Heart right ventricle (tissue), 16 donors: ENCODE data around the gene CKAP2L. TPM values are rescaled to one million over a fixed set of nuclear protein-coding genes. Genes with fewer than 3 reads are reported as not detected.

Experiments
- ATAC-seq, 8 donors: fragments of 200-7000 bp; cut with Tn5 transposase; one replicate each; pipeline ENCODE4 v1.9.1; 2020; ENCODE audit warnings: mild to moderate bottlenecking in 8 of 8, moderate library complexity in 8 of 8, moderate number of reproducible peaks in 1 of 8
- DNase-seq, 2 donors: peaks; one replicate each; pipeline ENCODE4 v3.0.0-alpha.2; 2020
- H3K27ac ChIP-seq, 10 donors: fragments of 200-600 bp; sonication (generic) in 2 of 10; one replicate each; pipeline versions ENCODE4 v1.5.0 to v1.8.0; 2020 to 2022; ENCODE audit warnings: mild to moderate bottlenecking in 3 of 10
- H3K27me3 ChIP-seq, 7 donors: fragments of 200-600 bp; one replicate each; pipeline ENCODE4 v1.8.0; 2021 to 2022; ENCODE audit warnings: mild to moderate bottlenecking in 2 of 7
- H3K36me3 ChIP-seq, 9 donors: fragments of 200-600 bp; sonication (generic) in 1 of 9; one replicate each; pipeline versions ENCODE4 v1.5.0 to v1.8.0; 2020 to 2022; ENCODE audit warnings: mild to moderate bottlenecking in 2 of 9
- H3K4me1 ChIP-seq, 9 donors: fragments of 200-600 bp; sonication (generic) in 1 of 9; one replicate each; pipeline versions ENCODE4 v1.5.0 to v1.8.0; 2020 to 2022; ENCODE audit warnings: mild to moderate bottlenecking in 4 of 9
- H3K4me3 ChIP-seq, 10 donors: fragments of 200-600 bp; sonication (generic) in 2 of 10; one replicate each; pipeline versions ENCODE4 v1.5.0 to v1.8.0; 2020 to 2022; ENCODE audit warnings: mild to moderate bottlenecking in 7 of 10, moderate library complexity in 2 of 10
- H3K9me3 ChIP-seq, 11 donors: fragments of 200-600 bp in 10 of 11; sonication (generic) in 2 of 11; one replicate each; pipeline versions ENCODE4 v1.5.0 to v1.8.0; 2013 to 2022; ENCODE audit warnings: mild to moderate bottlenecking in 2 of 11, control low read depth in 1 of 11, moderate library complexity in 1 of 11
- WGBS, 2 donors: extraction: QIAGEN DNeasy Blood & Tissue Kit; methylation state at CpG; one replicate each; pipeline ENCODE4 v1.1.7; 2013; ENCODE audit warnings: inconsistent platforms in 1 of 2; 5-methylcytosine and 5-hydroxymethylcytosine counted together
- intact Hi-C, 10 donors: fragments of 100-400 bp; cut with DNase I; formaldehyde crosslinking; loops; one replicate each; pipeline versions ENCODE4 v1.11.1 to v1.14.2; 2022
- polyA plus RNA-seq, 2 donors: library from polyadenylated mRNA; stranded (reverse); fragments of 200-250 nt; gene quantifications; one replicate each; pipeline ENCODE4 v1.2.3, GENCODE V29; 2013
- total RNA-seq, 10 donors: library from RNA; stranded (reverse); fragmentation: NEBNext Ultra II Directional in 3 of 10; extraction: Animal tissue kit (Norgen Biotek cat#: 25700) in 3 of 10; gene quantifications; one replicate each; pipeline versions ENCODE4 v1.2.1 to v1.2.4, GENCODE V29; 2021 to 2023
- TF ChIP-seq, protein P1 (sequence below), 9 donors: fragments of 200-600 bp; sonication (generic) in 2 of 9; IDR thresholded peaks; one replicate each; pipeline versions ENCODE4 v1.5.0 to v1.8.0; 2021 to 2022; ENCODE audit warnings: antibody characterized with exemption in 9 of 9, mild to moderate bottlenecking in 5 of 9, moderate library complexity in 1 of 9
- donor health status: Arrhythmogenic right ventricular cardiomyopathy.
- donor health status: ischemic (EF 13 %, LVEDD 7.1; RV severe dilation, severe dysfunction).
- donor health status: healthy with polysubstance abuse.
- donor health status: DM: no; HTN: yes; CAD: no.
- donor health status: DM: no; HTN: no; CAD: no.
- donor health status: ischemic (EF 25% LVEDD 6.9; RV normal size, moderate dysfunction).
- donor health status: ischemic (EF 25% LVEDD 5.7; RV mildly dilated, moderate dysfunction).
- donor health status: healthy.
- donor health status: DM: yes; HTN: yes; CAD: no.
- donor health status: Ischemic cardiomyopathy.
- donor health status: ischemic (EF 35%, LVEDD 5.7; RV mildly dilated, moderate dysfunction).
- donor health status: nonischemic (EF 11% LVEDD 7.7; RV severe dilation, severe dysfunction).
- donor health status: DM: yes; HTN: yes; CAD: no.
- donor health status: PGD.
- donor health status: ischemic (EF 29% LVEDD 5.4; RV normal size, mild dysfunction).
- donor health status: nonischemic (EF 23%, LVEDD 6.1; RV moderate dilation, normal function).

CKAP2L gene
- total and polyA plus RNA-seq, 12 donors = 0.03 to 1.8 (median 0.44) TPM; not detected in 5

DNA sequence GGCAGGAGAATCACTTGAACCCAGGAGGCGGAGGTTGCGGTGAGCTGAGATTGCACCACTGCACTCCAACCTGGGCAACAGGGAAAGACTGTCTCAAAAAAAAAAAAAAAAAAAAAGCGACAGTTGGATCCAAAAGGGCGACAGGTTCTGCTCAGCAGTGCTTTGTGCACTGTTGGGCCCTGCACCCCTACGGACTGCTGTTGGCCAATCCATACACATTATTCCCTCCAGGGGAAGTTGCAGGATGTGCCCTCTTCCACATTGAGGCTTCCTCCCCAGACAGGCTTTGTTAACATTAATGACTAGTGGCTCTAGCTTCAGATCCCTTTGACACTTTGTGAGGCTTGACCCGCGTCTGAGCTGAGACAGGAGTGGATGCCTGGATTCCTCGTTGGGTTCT, 34.2 kb downstream of the CKAP2L start:
- H3K4me1 ChIP-seq = peaks cover 0 to 29% (median 4%) of the 10 kb centered on the region in 9 donors
- H3K9me3 ChIP-seq = no peaks in the 10 kb centered on the region
- no peaks in the 10 kb centered on the region for H3K36me3 ChIP-seq
- intact Hi-C loops = no loop called here
- peaks cover 0 to 27% (median 5%) of the 10 kb centered on the region in 7 donors for H3K27me3 ChIP-seq
- no peak overlapping the region for H3K27ac ChIP-seq
- no peak overlapping the region for H3K4me3 ChIP-seq
- TF ChIP-seq, protein P1, sequence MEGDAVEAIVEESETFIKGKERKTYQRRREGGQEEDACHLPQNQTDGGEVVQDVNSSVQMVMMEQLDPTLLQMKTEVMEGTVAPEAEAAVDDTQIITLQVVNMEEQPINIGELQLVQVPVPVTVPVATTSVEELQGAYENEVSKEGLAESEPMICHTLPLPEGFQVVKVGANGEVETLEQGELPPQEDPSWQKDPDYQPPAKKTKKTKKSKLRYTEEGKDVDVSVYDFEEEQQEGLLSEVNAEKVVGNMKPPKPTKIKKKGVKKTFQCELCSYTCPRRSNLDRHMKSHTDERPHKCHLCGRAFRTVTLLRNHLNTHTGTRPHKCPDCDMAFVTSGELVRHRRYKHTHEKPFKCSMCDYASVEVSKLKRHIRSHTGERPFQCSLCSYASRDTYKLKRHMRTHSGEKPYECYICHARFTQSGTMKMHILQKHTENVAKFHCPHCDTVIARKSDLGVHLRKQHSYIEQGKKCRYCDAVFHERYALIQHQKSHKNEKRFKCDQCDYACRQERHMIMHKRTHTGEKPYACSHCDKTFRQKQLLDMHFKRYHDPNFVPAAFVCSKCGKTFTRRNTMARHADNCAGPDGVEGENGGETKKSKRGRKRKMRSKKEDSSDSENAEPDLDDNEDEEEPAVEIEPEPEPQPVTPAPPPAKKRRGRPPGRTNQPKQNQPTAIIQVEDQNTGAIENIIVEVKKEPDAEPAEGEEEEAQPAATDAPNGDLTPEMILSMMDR (IDR thresholded peaks at IDR 0.05) = no peak
- 82 to 83% methylated on average over 8 of the region's 8 CpGs for WGBS, 2 donors
- DNase-seq (no peak), ATAC-seq (no peak)

DNA sequence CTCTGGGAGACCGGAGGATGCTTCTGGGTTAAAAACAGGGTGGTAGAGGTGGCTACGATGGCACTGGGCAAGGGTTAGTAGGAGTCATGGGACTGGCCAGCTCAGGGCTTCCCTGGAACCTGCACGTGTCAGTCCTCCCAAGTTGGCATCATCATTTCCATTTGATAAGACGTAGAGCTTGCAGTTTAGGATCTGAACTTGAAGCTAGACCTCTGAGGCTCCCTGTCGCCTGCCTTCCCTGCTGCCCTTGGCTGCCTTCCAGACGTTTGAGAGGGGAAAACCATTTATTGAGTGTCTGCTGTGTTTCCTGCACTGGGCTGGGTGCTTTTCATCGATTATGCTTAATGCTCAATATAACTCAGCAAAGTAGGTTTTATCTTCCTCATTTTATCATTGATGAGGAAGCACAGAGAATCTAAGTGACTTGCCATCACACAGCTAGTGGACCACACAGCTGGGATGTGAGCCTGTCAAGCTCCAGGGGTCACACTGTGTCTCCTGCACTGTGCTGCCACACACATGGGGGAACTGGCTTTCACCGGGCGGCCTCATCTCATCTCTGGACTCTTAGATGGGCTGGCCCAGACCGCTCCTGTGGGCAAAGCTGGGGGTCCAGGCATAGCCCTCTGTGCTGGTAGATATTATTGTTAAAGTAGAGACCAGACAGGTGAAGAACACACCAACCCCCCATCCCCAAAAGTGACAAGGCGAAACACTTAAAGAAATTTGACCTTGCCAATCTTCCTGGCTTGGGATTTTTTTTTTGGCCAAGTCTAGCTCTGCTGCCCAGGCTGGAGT, 35.8 kb downstream of the CKAP2L start:
- TF ChIP-seq, protein P1 (IDR thresholded peaks at IDR 0.05) = no peak
- no peak overlapping the region for H3K4me3 ChIP-seq
- H3K27me3 ChIP-seq = peaks cover 0 to 27% (median 5%) of the 10 kb centered on the region in 7 donors
- ATAC-seq (no peak), DNase-seq (no peak)
- peaks cover 0 to 36% (median 4%) of the 10 kb centered on the region in 9 donors for H3K4me1 ChIP-seq
- H3K27ac ChIP-seq = no peak overlapping the region
- intact Hi-C loops = loop anchor here in 6 of 10 donors (5.0 to 10.0 kb wide), 5 partner anchors 101 to 126 kb away; no protein-coding TSS in a partner anchor
- no peaks in the 10 kb centered on the region for H3K9me3 ChIP-seq
- H3K36me3 ChIP-seq = no peaks in the 10 kb centered on the region
- 46 to 47% methylated on average over 11 of the region's 11 CpGs for WGBS, 2 donors

DNA sequence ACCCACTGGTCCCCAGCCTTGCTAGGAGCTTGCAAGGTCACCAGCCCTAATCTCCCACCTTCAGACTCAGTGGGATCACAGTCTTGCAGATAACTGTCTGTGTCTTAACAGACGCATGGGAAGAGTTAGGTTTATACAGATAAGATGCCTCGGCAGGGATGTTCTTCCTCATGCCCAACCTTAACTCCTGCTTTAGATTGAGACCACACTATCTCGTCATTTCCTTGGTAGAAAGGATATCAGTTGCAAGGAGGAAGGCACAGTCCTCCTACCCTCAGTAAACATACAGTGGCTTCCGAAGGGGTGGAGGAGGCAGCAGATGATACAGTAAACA, 36.4 kb downstream of the CKAP2L start:
- H3K27ac ChIP-seq = no peak overlapping the region
- no peaks in the 10 kb centered on the region for H3K36me3 ChIP-seq
- peaks cover 0 to 27% (median 5%) of the 10 kb centered on the region in 7 donors for H3K27me3 ChIP-seq
- intact Hi-C loops = loop anchor here in 6 of 10 donors (5.0 to 10.0 kb wide), 5 partner anchors 101 to 126 kb away; no protein-coding TSS in a partner anchor
- whole genome bisulfite sequencing, 2 donors = 56% methylated on average over 4 of the region's 4 CpGs
- no peak for DNase-seq
- TF ChIP-seq, protein P1 (IDR thresholded peaks at IDR 0.05) = no peak
- ATAC-seq = no peak
- H3K9me3 ChIP-seq = no peaks in the 10 kb centered on the region
- peaks cover 0 to 36% (median 4%) of the 10 kb centered on the region in 9 donors for H3K4me1 ChIP-seq
- no peak overlapping the region for H3K4me3 ChIP-seq

DNA sequence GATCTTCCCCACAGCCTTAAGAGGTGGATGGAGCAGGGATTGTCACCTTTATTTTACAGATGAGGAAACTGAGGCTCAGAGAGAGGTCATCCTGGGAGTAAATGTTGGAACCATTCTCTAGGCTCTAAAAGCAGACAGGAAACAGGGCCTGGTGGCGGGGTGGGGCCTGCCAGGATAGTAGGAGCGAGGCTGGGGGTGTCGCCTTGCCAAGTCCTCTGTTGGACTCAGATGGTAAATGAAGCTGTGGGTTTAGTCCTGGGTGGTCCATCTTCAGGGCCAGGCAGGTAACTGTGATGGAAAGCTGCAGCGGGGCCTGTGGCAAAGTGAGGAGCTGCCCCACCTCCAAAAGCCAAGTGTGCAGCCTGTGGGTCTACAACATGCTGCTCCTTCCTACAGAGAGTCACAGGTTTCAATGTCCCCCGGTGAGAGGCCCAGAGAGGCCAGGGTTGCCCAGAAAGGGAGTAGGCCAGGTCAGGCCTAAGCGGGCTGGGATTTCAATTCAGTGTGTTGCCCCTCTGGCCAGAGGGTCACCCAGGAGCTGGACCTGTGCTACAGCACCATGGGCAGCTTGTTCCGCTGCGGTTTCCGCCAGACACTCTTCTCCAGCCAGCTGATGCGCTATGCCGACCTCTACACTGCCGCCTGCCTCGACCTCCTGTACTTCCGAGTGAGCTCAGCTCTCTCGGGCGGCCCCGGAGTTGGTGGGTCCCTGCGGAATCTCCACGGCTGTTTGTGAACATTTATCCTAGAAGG, 37.0 kb downstream of the CKAP2L start:
- Histone ChIP-seq H3K27me3 (peaks cover 0 to 27% (median 5%) of the 10 kb centered on the region in 7 donors), H3K4me3 (no peak overlapping the region), H3K9me3 (no peaks in the 10 kb centered on the region), H3K36me3 (no peaks in the 10 kb centered on the region), H3K4me1 (peaks cover 0 to 36% (median 4%) of the 10 kb centered on the region in 9 donors), H3K27ac (no peak overlapping the region)
- ATAC-seq (no peak), DNase-seq (no peak)
- intact Hi-C loops = loop anchor here (2.0 to 10.0 kb wide), 8 partner anchors 100 to 127 kb away; no protein-coding TSS in a partner anchor
- 72 to 83% methylated on average over 19 of the region's 19 CpGs for WGBS, 2 donors
- TF ChIP-seq, protein P1 (IDR thresholded peaks at IDR 0.05) = no peak
